ENCODE measurements around the gene LRP1. TPM values are rescaled to one million over a fixed set of nuclear protein-coding genes. Genes with fewer than 3 reads are reported as not detected.

The LRP1 gene
- total and polyA plus RNA-seq, 2 of the 13 experiments (the other 11 are each of a cell fraction or from before 2014, with no cell fraction given), result 14.7 to 30.8 TPM

- TF ChIP-seq PAXIP1 (CRISPR knock-in tag; conservative IDR thresholded peaks at IDR 0.05), result 0 out of 2 replicates have a peak, but pooled peaks have one; percentile 14
- no peak for TF ChIP-seq ZNF589 (CRISPR knock-in tag; conservative IDR thresholded peaks at IDR 0.05)
- TF ChIP-seq ZNF616 (CRISPR knock-in tag; IDR thresholded peaks at IDR 0.05; ENCODE audit: low read depth), result no peak
- TF ChIP-seq ZNF552 (CRISPR knock-in tag; IDR thresholded peaks at IDR 0.05; ENCODE audit: borderline replicate concordance), result no peak
- peak; percentile 67; the same call in 1 of the 2 replicates for TF ChIP-seq ZBTB7A (CRISPR knock-in tag; IDR thresholded peaks at IDR 0.05)
- no peak for TF ChIP-seq SOX6 (IDR thresholded peaks at IDR 0.05)
- 0 out of 2 replicates have a peak, but pooled peaks have one; percentile 23 for TF ChIP-seq SOX6 (CRISPR knock-in tag; IDR thresholded peaks at IDR 0.05)
These were observed 4.8 kb downstream of the LRP1 start (continued) for GRCh38 chr12:57133013-57133569.

- Histone ChIP-seq H3K4me2 (ENCODE audit: low read depth, low read length) (0 out of 2 replicates have a peak overlapping the region, but pooled peaks have one; percentile 0), H3K36me3 (replicated peaks in 1 of 2; ENCODE audit: control insufficient read depth in 1 of 2, insufficient read depth in 2 of 2, low read length in 2 of 2) (peaks cover 7 to 12% of the 10 kb centered on the region in 2 experiments; a peak in 2 of 5 replicates), H3K9ac (ENCODE audit: insufficient read depth, low read depth, low read length) (no peak overlapping the region), H3K4me1 (ENCODE audit: insufficient read depth, low read length) (peaks cover 93% of the 10 kb centered on the region), H3K4me3 (replicated peaks in 1 of 3; ENCODE audit: insufficient read depth in 1 of 3, low read depth in 2 of 3, low read length in 3 of 3) (no peak overlapping the region; a peak in 1 of 6 replicates), H4K20me1 (ENCODE audit: insufficient read depth, low read length) (peaks cover 33% of the 10 kb centered on the region), H3K79me2 (ENCODE audit: insufficient read depth, low read length) (peaks cover 66% of the 10 kb centered on the region), H3K9me3 (ENCODE audit: low read length) (no peaks in the 10 kb centered on the region), H3K27ac (ENCODE audit: extremely low read length, insufficient read depth, low read length) (no peak overlapping the region), H3K27me3 (ENCODE audit: control insufficient read depth in 1 of 2, insufficient read depth in 2 of 2, low read length in 2 of 2) (no peaks in the 10 kb centered on the region; a peak in 1 of 5 replicates), H2AFZ (ENCODE audit: low read length) (no peak overlapping the region)
- whole genome bisulfite sequencing (ENCODE audit: low lambda C conversion rate), result 93% methylated on average over 5 of the region's 6 CpGs
- ChIA-PET CTCF (ENCODE audit: low intra/inter-chr PET ratio, low total read pairs) (no interaction called here), POLR2A (interaction anchor here (5.2 to 16.0 kb wide), 2 partner anchors 16 to 22 kb away, joined by 19 to 827 read pairs; partner anchors contain the start of genes LRP1-AS and STAT6)
- ATAC-seq, result no peak
- DNase-seq (ENCODE audit: low spot score), result no peak
- no TSS peak for BruUV-seq (replicated peaks)
- in situ Hi-C loops (cut with HindIII; ENCODE audit: extremely low pct_ligation_motif_present, low pct_unique_long_range_greater_than_20kb) (loop anchor here (5.0 kb wide), 1 partner anchor 43 kb away; no protein-coding TSS in a partner anchor), intact Hi-C loops (cut with micrococcal nuclease; ENCODE audit: unreplicated experiment) (no loop called here)
- no peak for FAIRE-seq
- no peak for TF ChIP-seq KLF13 (CRISPR knock-in tag; IDR thresholded peaks at IDR 0.05)
- no peak for TF ChIP-seq TAF15 (IDR thresholded peaks at IDR 0.05; ENCODE audit: low read depth, low read length, poor library complexity, severe bottlenecking)
- no peak for TF ChIP-seq ASH2L (IDR thresholded peaks at IDR 0.05; ENCODE audit: insufficient read length, low read depth, low read length)
- TF ChIP-seq ZSCAN29 (CRISPR knock-in tag; conservative IDR thresholded peaks at IDR 0.05), result no peak
- no peak for TF ChIP-seq RNF219 (CRISPR knock-in tag; IDR thresholded peaks at IDR 0.05)
- no peak for TF ChIP-seq SIX4 (CRISPR knock-in tag; IDR thresholded peaks at IDR 0.05)
- no peak for TF ChIP-seq U2AF1 (optimal IDR thresholded peaks at IDR 0.05; ENCODE audit: low read depth, low read length)
- TF ChIP-seq MYC (CRISPR knock-in tag; IDR thresholded peaks at IDR 0.05; ENCODE audit: borderline replicate concordance), result no peak
- no peak for TF ChIP-seq ATRX (CRISPR knock-in tag; IDR thresholded peaks at IDR 0.05; ENCODE audit: borderline replicate concordance)
- no peak for TF ChIP-seq SOX6 (IDR thresholded peaks at IDR 0.05)
- no peak for TF ChIP-seq SOX6 (CRISPR knock-in tag; IDR thresholded peaks at IDR 0.05)
- TF ChIP-seq SAP130 (CRISPR knock-in tag; IDR thresholded peaks at IDR 0.05; ENCODE audit: low read depth), result no peak
- no peak for TF ChIP-seq ZNF253 (CRISPR knock-in tag; IDR thresholded peaks at IDR 0.05; ENCODE audit: borderline replicate concordance)
These were observed 5.6 kb downstream of the LRP1 start for GRCh38 chr12:57133916-57134315.

Data from HepG2 (cell line).